ENCODE measurements around the gene CTSZ. TPM values are rescaled to one million over a fixed set of nuclear protein-coding genes. Genes with fewer than 3 reads are reported as not detected.

The CTSZ gene
- total and polyA plus RNA-seq, 7 donors: 93.9 to 312 (median 127) TPM

GRCh38 chr20:59047938-59048680 lies 41.1 kb upstream of the CTSZ start:
- Histone ChIP-seq H3K27ac (no peak overlapping the region), H3K9me3 (no peaks in the 10 kb centered on the region), H3K4me1 (peaks cover 0 to 4% (median 3%) of the 10 kb centered on the region in 4 donors), H3K27me3 (peaks cover 0 to 10% (median 0%) of the 10 kb centered on the region in 3 donors), H3K36me3 (no peaks in the 10 kb centered on the region), H3K4me3 (no peak overlapping the region)
- WGBS, 2 donors: 11 to 58% methylated on average over 5 of the region's 5 CpGs
- no peak for DNase-seq
- intact Hi-C loops (cut with DNase I): loop anchor here (10.0 kb wide), 1 partner anchor 733 kb away; no protein-coding TSS in a partner anchor
- TF ChIP-seq POLR2A (IDR thresholded peaks at IDR 0.05) (no peak), EP300 (IDR thresholded peaks at IDR 0.05) (no peak), POLR2AphosphoS5 (IDR thresholded peaks at IDR 0.05) (no peak)
- TF ChIP-seq, protein P1, sequence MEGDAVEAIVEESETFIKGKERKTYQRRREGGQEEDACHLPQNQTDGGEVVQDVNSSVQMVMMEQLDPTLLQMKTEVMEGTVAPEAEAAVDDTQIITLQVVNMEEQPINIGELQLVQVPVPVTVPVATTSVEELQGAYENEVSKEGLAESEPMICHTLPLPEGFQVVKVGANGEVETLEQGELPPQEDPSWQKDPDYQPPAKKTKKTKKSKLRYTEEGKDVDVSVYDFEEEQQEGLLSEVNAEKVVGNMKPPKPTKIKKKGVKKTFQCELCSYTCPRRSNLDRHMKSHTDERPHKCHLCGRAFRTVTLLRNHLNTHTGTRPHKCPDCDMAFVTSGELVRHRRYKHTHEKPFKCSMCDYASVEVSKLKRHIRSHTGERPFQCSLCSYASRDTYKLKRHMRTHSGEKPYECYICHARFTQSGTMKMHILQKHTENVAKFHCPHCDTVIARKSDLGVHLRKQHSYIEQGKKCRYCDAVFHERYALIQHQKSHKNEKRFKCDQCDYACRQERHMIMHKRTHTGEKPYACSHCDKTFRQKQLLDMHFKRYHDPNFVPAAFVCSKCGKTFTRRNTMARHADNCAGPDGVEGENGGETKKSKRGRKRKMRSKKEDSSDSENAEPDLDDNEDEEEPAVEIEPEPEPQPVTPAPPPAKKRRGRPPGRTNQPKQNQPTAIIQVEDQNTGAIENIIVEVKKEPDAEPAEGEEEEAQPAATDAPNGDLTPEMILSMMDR (IDR thresholded peaks at IDR 0.05): no peak

GRCh38 chr20:59046862-59047261 lies 39.8 kb upstream of the CTSZ start:
- H3K27me3 ChIP-seq: peaks cover 0 to 10% (median 0%) of the 10 kb centered on the region in 3 donors
- no peaks in the 10 kb centered on the region for H3K36me3 ChIP-seq
- no peak for TF ChIP-seq POLR2A (IDR thresholded peaks at IDR 0.05)
- no peak for TF ChIP-seq EP300 (IDR thresholded peaks at IDR 0.05)
- TF ChIP-seq, protein P1 (IDR thresholded peaks at IDR 0.05): no peak
- no peak for TF ChIP-seq POLR2AphosphoS5 (IDR thresholded peaks at IDR 0.05)
- no peaks in the 10 kb centered on the region for H3K9me3 ChIP-seq
- 91 to 95% methylated on average over 3 of the region's 3 CpGs for WGBS, 2 donors
- DNase-seq: no peak
- no peak overlapping the region for H3K27ac ChIP-seq
- H3K4me1 ChIP-seq: peaks cover 0 to 12% (median 7%) of the 10 kb centered on the region in 4 donors
- intact Hi-C loops (cut with DNase I): loop anchor here (10.0 kb wide), 1 partner anchor 732 kb away; no protein-coding TSS in a partner anchor
- no peak overlapping the region for H3K4me3 ChIP-seq

GRCh38 chr20:59044796-59045195 lies 37.7 kb upstream of the CTSZ start:
- WGBS, 2 donors: 67 to 87% methylated on average over 3 of the region's 3 CpGs
- Histone ChIP-seq H3K4me1 (peaks cover 0 to 28% (median 27%) of the 10 kb centered on the region in 4 donors), H3K27ac (no peak overlapping the region), H3K9me3 (no peaks in the 10 kb centered on the region), H3K4me3 (no peak overlapping the region), H3K27me3 (no peaks in the 10 kb centered on the region), H3K36me3 (no peaks in the 10 kb centered on the region)
- DNase-seq: no peak
- TF ChIP-seq, protein P1 (IDR thresholded peaks at IDR 0.05): no peak
- no peak for TF ChIP-seq POLR2AphosphoS5 (IDR thresholded peaks at IDR 0.05)
- TF ChIP-seq EP300 (IDR thresholded peaks at IDR 0.05): no peak
- TF ChIP-seq POLR2A (IDR thresholded peaks at IDR 0.05): no peak
- intact Hi-C loops (cut with DNase I): loop anchor here (10.0 kb wide), 1 partner anchor 730 kb away; no protein-coding TSS in a partner anchor

DNA sequence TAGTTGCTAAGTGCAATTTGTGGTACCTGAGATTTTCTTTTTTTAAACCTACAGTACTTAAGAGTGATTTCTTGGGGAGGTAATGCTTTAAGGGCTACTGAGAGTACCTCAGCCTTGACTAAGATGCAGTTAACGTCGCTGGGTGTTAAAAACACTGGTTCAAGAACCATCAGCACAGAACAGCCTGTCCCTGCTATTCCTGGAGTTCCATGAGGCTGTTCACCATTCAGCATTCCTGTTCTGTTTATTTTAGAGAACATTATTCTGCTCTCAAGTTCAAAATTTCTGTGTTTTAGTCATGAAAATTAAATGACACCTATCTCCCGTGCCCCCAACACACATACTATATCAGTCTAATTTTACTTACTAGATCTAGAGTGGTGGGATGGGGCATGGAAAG lies 37.2 kb upstream of the CTSZ start:
- Histone ChIP-seq H3K27me3 (no peaks in the 10 kb centered on the region), H3K27ac (peak overlapping the region in 1 of 4 donors; percentile 81), H3K4me1 (peaks cover 0 to 33% (median 30%) of the 10 kb centered on the region in 4 donors), H3K36me3 (no peaks in the 10 kb centered on the region), H3K4me3 (no peak overlapping the region), H3K9me3 (no peaks in the 10 kb centered on the region)
- TF ChIP-seq POLR2A (IDR thresholded peaks at IDR 0.05) (no peak), EP300 (IDR thresholded peaks at IDR 0.05) (no peak), POLR2AphosphoS5 (IDR thresholded peaks at IDR 0.05) (no peak)
- TF ChIP-seq, protein P1 (IDR thresholded peaks at IDR 0.05): no peak
- WGBS, 2 donors: 79 to 94% methylated on average over 3 of the region's 3 CpGs
- intact Hi-C loops (cut with DNase I): loop anchor here (10.0 kb wide), 1 partner anchor 729 kb away; no protein-coding TSS in a partner anchor
- no peak for DNase-seq

All from sigmoid colon (tissue), 7 donors.